Bronchial epithelial cell (primary cell): ENCODE measurements around the gene ZNF140. TPM values are rescaled to one million over a fixed set of nuclear protein-coding genes. Genes with fewer than 3 reads are reported as not detected.

Experiments
- DNase-seq: peaks from one replicate; pipeline ENCODE4 v3.0.0-alpha.2; 2010; ENCODE audit warnings: low read depth
- FAIRE-seq: peaks from 2 replicates; lab custom pipeline; 2011; peaks lifted over from hg19 to GRCh38; lab: Jason Lieb, UNC
- H3K27me3 ChIP-seq: 2 replicates; pipeline ENCODE4 v1.5.1; 2011; ENCODE audit warnings: low read length; ENCODE audit not compliant: control insufficient read depth, insufficient read depth
- H3K36me3 ChIP-seq: 2 replicates; pipeline ENCODE4 v1.5.1; 2011; ENCODE audit warnings: low read length; ENCODE audit not compliant: control insufficient read depth, insufficient read depth
- H3K4me3 ChIP-seq: 2 replicates; pipeline ENCODE4 v1.5.1; 2011; ENCODE audit warnings: mild to moderate bottlenecking, low read depth, low read length, control low read depth
- CTCF ChIP-seq: IDR thresholded peaks from 2 replicates; pipeline ENCODE4 v1.5.1; 2011; ENCODE audit warnings: mild to moderate bottlenecking, moderate library complexity, low read length, control low read depth, inconsistent platforms; ENCODE audit not compliant: insufficient read depth, severe bottlenecking
- total RNA-seq: library from RNA; depleted of rRNA; stranded (reverse); fragments of >200 nt; gene quantifications from 2 replicates; pipeline ENCODE4 v1.2.1, GENCODE V29; 2014

The ZNF140 gene
- total RNA-seq, 1 donor from 2014 or later: 19.2 TPM

GRCh38 chr12:133081159-133081780, 547 bp downstream of the ZNF140 start:
- FAIRE-seq (no peak), DNase-seq (no peak)
- Histone ChIP-seq H3K27me3 (no peaks in the 10 kb centered on the region), H3K36me3 (peaks cover 13% of the 10 kb centered on the region), H3K4me3 (peak overlapping the region; percentile 89)
- TF ChIP-seq CTCF: no peak

GRCh38 chr12:133083345-133083744, 2.6 kb downstream of the ZNF140 start:
- Histone ChIP-seq H3K4me3 (no peak overlapping the region), H3K27me3 (no peaks in the 10 kb centered on the region), H3K36me3 (peaks cover 13% of the 10 kb centered on the region)
- no peak for DNase-seq
- FAIRE-seq: no peak
- no peak for TF ChIP-seq CTCF

GRCh38 chr12:133105620-133106019, 24.9 kb downstream of the ZNF140 start:
- Histone ChIP-seq H3K4me3 (no peak overlapping the region), H3K27me3 (no peaks in the 10 kb centered on the region), H3K36me3 (peaks cover 7% of the 10 kb centered on the region)
- FAIRE-seq (no peak), DNase-seq (no peak)
- no peak for TF ChIP-seq CTCF

- DNase-seq (peak; percentile 5), FAIRE-seq (no peak)
- Histone ChIP-seq H3K4me3 (no peak overlapping the region), H3K27me3 (no peaks in the 10 kb centered on the region), H3K36me3 (peaks cover 7% of the 10 kb centered on the region)
- no peak for TF ChIP-seq CTCF
Measured at GRCh38 chr12:133106253-133106652, 25.5 kb downstream of the ZNF140 start.

- FAIRE-seq (no peak), DNase-seq (no peak)
- no peak overlapping the region for H3K4me3 ChIP-seq
- no peaks in the 10 kb centered on the region for H3K27me3 ChIP-seq
- TF ChIP-seq CTCF: no peak
- peaks cover 7% of the 10 kb centered on the region for H3K36me3 ChIP-seq
Measured at GRCh38 chr12:133107121-133107520, 26.4 kb downstream of the ZNF140 start.

GRCh38 chr12:133108150-133108549, 27.4 kb downstream of the ZNF140 start:
- Histone ChIP-seq H3K4me3 (no peak overlapping the region), H3K27me3 (no peaks in the 10 kb centered on the region), H3K36me3 (peaks cover 6% of the 10 kb centered on the region)
- no peak for TF ChIP-seq CTCF
- DNase-seq (no peak), FAIRE-seq (no peak)
